Neuronal stem cell (in vitro differentiated cells): ENCODE measurements around the gene ANP32B. TPM values are rescaled to one million over a fixed set of nuclear protein-coding genes. Genes with fewer than 3 reads are reported as not detected.
A peak's percentile ranks its signal among the peaks of the same experiment; 100 is the strongest.

ENCODE experiments used
- DNase-seq: peaks from one replicate; pipeline ENCODE4 v3.0.0-alpha.2; 2013; ENCODE audit warnings: low spot score
- H2AFZ ChIP-seq: one replicate; pipeline ENCODE4 v1.6.1; 2013; ENCODE audit warnings: mild to moderate bottlenecking, low read length, inconsistent platforms
- H2AK5ac ChIP-seq: 2 replicates; pipeline ENCODE4 v1.6.1; 2013; ENCODE audit warnings: low read depth, mild to moderate bottlenecking, inconsistent platforms, low read length, moderate library complexity, mixed read lengths
- H2BK120ac ChIP-seq: 2 replicates; pipeline ENCODE4 v1.6.1; 2013; ENCODE audit warnings: low read depth, mild to moderate bottlenecking, inconsistent platforms, low read length, moderate library complexity, mixed read lengths
- H2BK12ac ChIP-seq: one replicate; pipeline ENCODE4 v1.6.1; 2013; ENCODE audit warnings: low read length, inconsistent platforms
- H2BK15ac ChIP-seq: 2 replicates; pipeline ENCODE4 v1.6.1; 2013; ENCODE audit warnings: mild to moderate bottlenecking, low read length, inconsistent platforms, mixed read lengths
- H2BK5ac ChIP-seq: one replicate; pipeline ENCODE4 v1.6.1; 2013; ENCODE audit warnings: inconsistent platforms, mild to moderate bottlenecking, low read length, moderate library complexity
- H3K14ac ChIP-seq: one replicate; pipeline ENCODE4 v1.6.1; 2013; ENCODE audit warnings: low read length, inconsistent platforms
- H3K18ac ChIP-seq: 2 replicates; pipeline ENCODE4 v1.6.1; 2013; ENCODE audit warnings: low read length, inconsistent platforms
- H3K23ac ChIP-seq: 2 replicates; pipeline ENCODE4 v1.6.1; 2013; ENCODE audit warnings: low read depth, mild to moderate bottlenecking, mixed read lengths, low read length, inconsistent platforms; ENCODE audit not compliant: poor library complexity
- H3K27ac ChIP-seq: replicated peaks from 3 replicates; pipeline ENCODE4 v1.5.1; 2013; ENCODE audit warnings: low read length, inconsistent platforms
- H3K27me3 ChIP-seq, 3 experiments: 2 replicates each; pipeline ENCODE4 v1.6.1; 2013; ENCODE audit warnings: low read length in 3 of 3, mild to moderate bottlenecking in 2 of 3, inconsistent platforms in 1 of 3, low read depth in 1 of 3, mixed read lengths in 1 of 3, moderate library complexity in 1 of 3; ENCODE audit not compliant: control insufficient read depth in 3 of 3, insufficient read depth in 3 of 3
- H3K36me3 ChIP-seq, 2 donors: replicated peaks in 1 of 2; 2 replicates each; pipeline ENCODE4 v1.6.1; 2013; ENCODE audit warnings: low read length in 2 of 2; ENCODE audit not compliant: control insufficient read depth in 2 of 2, insufficient read depth in 2 of 2
- H3K4ac ChIP-seq: 2 replicates; pipeline ENCODE4 v1.6.1; 2013; ENCODE audit warnings: inconsistent platforms, mild to moderate bottlenecking, low read length, moderate library complexity
- H3K4me1 ChIP-seq, 2 donors: 1 replicate in 1 of 2; 2 replicates in 1 of 2; pipeline ENCODE4 v1.6.1; 2013; ENCODE audit warnings: low read length in 2 of 2, low read depth in 1 of 2; ENCODE audit not compliant: control insufficient read depth in 2 of 2, insufficient read depth in 1 of 2
- H3K4me2 ChIP-seq: one replicate; pipeline ENCODE4 v1.6.1; 2013; ENCODE audit warnings: mild to moderate bottlenecking, low read length, inconsistent platforms; ENCODE audit not compliant: insufficient read depth, poor library complexity, severe bottlenecking
- H3K4me3 ChIP-seq, 2 donors: 2 replicates each; pipeline ENCODE4 v1.5.1; 2013; ENCODE audit warnings: low read length in 2 of 2, mild to moderate bottlenecking in 2 of 2, inconsistent platforms in 1 of 2, moderate library complexity in 1 of 2
- H3K79me1 ChIP-seq: one replicate; pipeline ENCODE4 v1.6.1; 2013; ENCODE audit warnings: low read depth, mild to moderate bottlenecking, inconsistent platforms, low read length, moderate library complexity
- H3K9ac ChIP-seq: one replicate; pipeline ENCODE4 v1.6.1; 2013; ENCODE audit warnings: mild to moderate bottlenecking, low read depth, low read length, inconsistent platforms; ENCODE audit not compliant: poor library complexity
- H3K9me3 ChIP-seq, 2 donors: replicated peaks in 1 of 2; 2 replicates each; pipeline versions ENCODE3 to v1.6.1; 2013; ENCODE audit warnings: low read length in 2 of 2, mild to moderate bottlenecking in 2 of 2, inconsistent platforms in 1 of 2, low read depth in 1 of 2, mixed read lengths in 1 of 2, moderate library complexity in 1 of 2; ENCODE audit not compliant: control insufficient read depth in 2 of 2, insufficient read depth in 1 of 2
- H4K8ac ChIP-seq: one replicate; pipeline ENCODE4 v1.6.1; 2013; ENCODE audit warnings: low read depth, mild to moderate bottlenecking, inconsistent platforms, low read length, moderate library complexity
- H4K91ac ChIP-seq: one replicate; pipeline ENCODE4 v1.6.1; 2013; ENCODE audit warnings: low read length, low read depth, mild to moderate bottlenecking, inconsistent platforms; ENCODE audit not compliant: poor library complexity
- WGBS, 2 donors: extraction: QIAGEN DNeasy Blood & Tissue Kit; methylation state at CpG; one replicate each; pipeline ENCODE4 v1.1.7; 2013; ENCODE audit warnings: missing lambda C conversion rate in 2 of 2, mixed read lengths in 1 of 2; ENCODE audit not compliant: insufficient read length in 2 of 2, insufficient replicate concordance in 1 of 2; ENCODE audit errors: extremely low coverage in 2 of 2; 5-methylcytosine and 5-hydroxymethylcytosine counted together
- polyA plus RNA-seq, 2 experiments: library from polyadenylated mRNA; stranded (reverse); fragments of 200-250 nt; gene quantifications; one replicate each; pipeline ENCODE4 v1.2.3, GENCODE V29; 2013

Gene ANP32B
- 292 TPM for polyA plus RNA-seq (2013, experiment 1 of 2)
- polyA plus RNA-seq (2013, experiment 2 of 2) = 299 TPM

GRCh38 chr9:97982683-97983588 lies at the start of gene ANP32B:
Gene ANP32B, plus strand, starts transcription at chr9:97983341. Its CDS starts 215 bp downstream, at chr9:97983556.
- H3K79me1 ChIP-seq = peaks cover 5% of the 10 kb centered on the region
- peak; percentile 91 for DNase-seq
- peak within 1 kb of the TSS; percentile 40 for H2BK120ac ChIP-seq
- peak within 1 kb of the TSS; percentile 77 for H3K4ac ChIP-seq
- H2BK5ac ChIP-seq = peak within 1 kb of the TSS; percentile 27
- peak within 1 kb of the TSS; percentile 89 to 97 for H3K4me3 ChIP-seq
- peak within 1 kb of the TSS; percentile 89 for H2BK15ac ChIP-seq
- H3K14ac ChIP-seq = peak within 1 kb of the TSS; percentile 92
- H3K36me3 ChIP-seq = peaks cover 0 to 12% of the 10 kb centered on the region in 2 donors
- H3K4me1 ChIP-seq = peaks cover 3 to 14% of the 10 kb centered on the region in 2 donors
- H3K18ac ChIP-seq = peak within 1 kb of the TSS; percentile 99
- peak within 1 kb of the TSS; percentile 49 for H2AK5ac ChIP-seq
- H3K23ac ChIP-seq = peak within 1 kb of the TSS; percentile 92
- no peak within 1 kb of the TSS for H2BK12ac ChIP-seq
- no peak within 1 kb of the TSS for H4K8ac ChIP-seq
- peak within 1 kb of the TSS; percentile 98 for H2AFZ ChIP-seq
- H3K27me3 ChIP-seq = peaks cover 0 to 36% (median 5%) of the 10 kb centered on the region in 3 experiments
- H3K9ac ChIP-seq = peak within 1 kb of the TSS; percentile 97
- peak within 1 kb of the TSS; percentile 99 for H3K4me2 ChIP-seq
- H3K9me3 ChIP-seq = peaks cover 0 to 4% of the 10 kb centered on the region in 2 donors
- peak within 1 kb of the TSS; percentile 81 for H3K27ac ChIP-seq
- peak within 1 kb of the TSS; percentile 99 for H4K91ac ChIP-seq
- no CpG with 5 or more reads among the region's 105 CpGs for WGBS, 2 donors

- WGBS, 2 donors = no CpG with 5 or more reads among the region's 6 CpGs
- DNase-seq = no peak
- peaks cover 0 to 80% (median 23%) of the 10 kb centered on the region in 3 experiments for H3K27me3 ChIP-seq
Measured at GRCh38 chr9:97934321-97935115, 48.6 kb upstream of the ANP32B start.

GRCh38 chr9:97935276-97935675 lies 47.9 kb upstream of the ANP32B start:
- H3K9ac ChIP-seq = no peak overlapping the region
- H3K79me1 ChIP-seq = no peaks in the 10 kb centered on the region
- no peak overlapping the region for H2AFZ ChIP-seq
- H3K23ac ChIP-seq = no peak overlapping the region
- no peak overlapping the region for H2BK12ac ChIP-seq
- H3K4me1 ChIP-seq = no peaks in the 10 kb centered on the region
- no peak overlapping the region for H3K14ac ChIP-seq
- H3K27me3 ChIP-seq = peaks cover 0 to 80% (median 25%) of the 10 kb centered on the region in 3 experiments
- DNase-seq = no peak
- no peak overlapping the region for H3K18ac ChIP-seq
- no peak overlapping the region for H2AK5ac ChIP-seq
- H2BK5ac ChIP-seq = no peak overlapping the region
- H3K4ac ChIP-seq = no peak overlapping the region
- no peak overlapping the region for H3K27ac ChIP-seq
- no peak overlapping the region for H4K91ac ChIP-seq
- H2BK120ac ChIP-seq = no peak overlapping the region
- no peak overlapping the region for H2BK15ac ChIP-seq
- no peak overlapping the region for H3K4me3 ChIP-seq
- no CpG with 5 or more reads among the region's 1 CpG for WGBS, 2 donors
- H3K4me2 ChIP-seq = no peak overlapping the region
- no peaks in the 10 kb centered on the region for H3K9me3 ChIP-seq
- no peaks in the 10 kb centered on the region for H3K36me3 ChIP-seq
- H4K8ac ChIP-seq = no peak overlapping the region

More at GRCh38 chr9:97934321-97935115, 48.6 kb upstream of the ANP32B start:
- no peaks in the 10 kb centered on the region for H3K9me3 ChIP-seq
- peak overlapping the region; percentile 44 for H3K23ac ChIP-seq
- H3K4me3 ChIP-seq = no peak overlapping the region
- H2AK5ac ChIP-seq = no peak overlapping the region
- H2BK15ac ChIP-seq = no peak overlapping the region
- H3K9ac ChIP-seq = no peak overlapping the region
- H2BK12ac ChIP-seq = no peak overlapping the region
- H4K8ac ChIP-seq = no peak overlapping the region
- H2BK5ac ChIP-seq = no peak overlapping the region
- no peaks in the 10 kb centered on the region for H3K4me1 ChIP-seq
- no peak overlapping the region for H2BK120ac ChIP-seq
- no peak overlapping the region for H3K4me2 ChIP-seq
- H3K4ac ChIP-seq = no peak overlapping the region
- H3K27ac ChIP-seq = no peak overlapping the region
- H3K14ac ChIP-seq = no peak overlapping the region
- H3K79me1 ChIP-seq = no peaks in the 10 kb centered on the region
- H2AFZ ChIP-seq = no peak overlapping the region
- H3K18ac ChIP-seq = no peak overlapping the region
- H4K91ac ChIP-seq = no peak overlapping the region
- no peaks in the 10 kb centered on the region for H3K36me3 ChIP-seq

- Histone ChIP-seq H3K23ac (no peak overlapping the region), H3K9me3 (no peaks in the 10 kb centered on the region), H4K91ac (no peak overlapping the region)
Measured at GRCh38 chr9:97936998-97937397, 46.1 kb upstream of the ANP32B start.

More at GRCh38 chr9:97936998-97937397, 46.1 kb upstream of the ANP32B start:
- H2AK5ac ChIP-seq = no peak overlapping the region
- no peak overlapping the region for H3K14ac ChIP-seq
- H2AFZ ChIP-seq = no peak overlapping the region
- H4K8ac ChIP-seq = no peak overlapping the region
- H3K4me2 ChIP-seq = no peak overlapping the region
- no peak overlapping the region for H2BK12ac ChIP-seq
- no peak overlapping the region for H3K9ac ChIP-seq
- no peak overlapping the region for H3K18ac ChIP-seq
- no peak overlapping the region for H2BK15ac ChIP-seq
- DNase-seq = no peak
- H3K4me1 ChIP-seq = no peaks in the 10 kb centered on the region
- H2BK5ac ChIP-seq = no peak overlapping the region
- H3K79me1 ChIP-seq = no peaks in the 10 kb centered on the region
- no peaks in the 10 kb centered on the region for H3K36me3 ChIP-seq
- no peak overlapping the region for H3K27ac ChIP-seq
- no peak overlapping the region for H3K4me3 ChIP-seq
- H3K4ac ChIP-seq = no peak overlapping the region
- no peak overlapping the region for H2BK120ac ChIP-seq
- peaks cover 0 to 80% (median 25%) of the 10 kb centered on the region in 3 experiments for H3K27me3 ChIP-seq
